Pancreas (tissue), 10 donors: ENCODE data around the gene SYTL1. TPM values are rescaled to one million over a fixed set of nuclear protein-coding genes. Genes with fewer than 3 reads are reported as not detected.

ENCODE experiments used
- ATAC-seq, 4 donors: fragments of 200-7000 bp; cut with Tn5 transposase; one replicate each; pipeline versions ENCODE4 v1.8.0 to v1.9.1; 2020; ENCODE audit warnings: mild to moderate bottlenecking in 4 of 4, moderate library complexity in 4 of 4
- DNase-seq, 6 donors: peaks; one replicate each; pipeline ENCODE4 v3.0.0-alpha.2; 2020
- FAIRE-seq: peaks from 2 replicates; lab custom pipeline; 2012; peaks lifted over from hg19 to GRCh38; lab: Jason Lieb, UNC
- H3K27ac ChIP-seq, 4 donors: fragments of 200-600 bp; sonication (generic); 1 replicate in 3 of 4; 2 replicates in 1 of 4; pipeline versions ENCODE4 v1.5.0 to v1.8.0; 2020
- H3K27me3 ChIP-seq, 4 donors: fragments of 200-600 bp; one replicate each; pipeline ENCODE4 v1.8.0; 2021
- H3K36me3 ChIP-seq, 3 donors: fragments of 200-600 bp; sonication (generic) in 1 of 3; one replicate each; pipeline versions ENCODE4 v1.5.0 to v1.8.0; 2020 to 2021
- H3K4me1 ChIP-seq, 3 donors: fragments of 200-600 bp; one replicate each; pipeline ENCODE4 v1.8.0; 2021
- H3K4me3 ChIP-seq, 4 donors: fragments of 200-600 bp; sonication (generic) in 2 of 4; one replicate each; pipeline versions ENCODE4 v1.5.0 to v1.8.0; 2020 to 2021
- H3K9me3 ChIP-seq, 4 donors: fragments of 200-600 bp; one replicate each; pipeline ENCODE4 v1.8.0; 2021
- WGBS, 2 donors: extraction: QIAGEN DNeasy Blood & Tissue Kit; methylation state at CpG; one replicate each; pipeline ENCODE4 v1.1.7; 2013; 5-methylcytosine and 5-hydroxymethylcytosine counted together
- intact Hi-C, 3 donors: fragments of 100-400 bp; cut with DNase I; formaldehyde crosslinking; loops; one replicate each; pipeline versions ENCODE4 v1.11.1 to v1.14.2; 2022
- polyA plus RNA-seq, 2 donors: library from polyadenylated mRNA; stranded (reverse); fragments of 200-250 nt; gene quantifications; one replicate each; pipeline ENCODE4 v1.2.3, GENCODE V29; 2013
- total RNA-seq, 6 donors: library from RNA; stranded (reverse); fragmentation: NEBNext Ultra II Directional in 4 of 6; extraction: Animal tissue kit (Norgen Biotek cat#: 25700) in 4 of 6; gene quantifications; one replicate each; pipeline versions ENCODE4 v1.2.1 to v1.2.4, GENCODE V29; 2021 to 2023
- TF ChIP-seq, protein P1 (sequence below), 4 donors: fragments of 200-600 bp; sonication (generic) in 3 of 4; IDR thresholded peaks; one replicate each; pipeline versions ENCODE4 v1.5.0 to v1.8.0; 2021; ENCODE audit warnings: antibody characterized with exemption in 4 of 4
- donor health status: healthy with polysubstance abuse.
- donor health status: DM: no; HTN: no; CAD: no; lungs with moderate emphysema.
- donor health status: DM: no; HTN: no; CAD: no.
- donor health status: control.
- donor health status: control.
- donor health status: Bipolar disorder and iron deficiency.
- donor health status: DM: yes; HTN: yes; CAD: no.
- donor health status: DM: no; HTN: no; CAD: no.
- donor health status: DM: no; HTN: no; CAD: no.
- donor health status: DM: yes; HTN: yes; CAD: no.

Gene SYTL1
- total and polyA plus RNA-seq, 8 donors, result 45.8 to 254 (median 107) TPM

DNA sequence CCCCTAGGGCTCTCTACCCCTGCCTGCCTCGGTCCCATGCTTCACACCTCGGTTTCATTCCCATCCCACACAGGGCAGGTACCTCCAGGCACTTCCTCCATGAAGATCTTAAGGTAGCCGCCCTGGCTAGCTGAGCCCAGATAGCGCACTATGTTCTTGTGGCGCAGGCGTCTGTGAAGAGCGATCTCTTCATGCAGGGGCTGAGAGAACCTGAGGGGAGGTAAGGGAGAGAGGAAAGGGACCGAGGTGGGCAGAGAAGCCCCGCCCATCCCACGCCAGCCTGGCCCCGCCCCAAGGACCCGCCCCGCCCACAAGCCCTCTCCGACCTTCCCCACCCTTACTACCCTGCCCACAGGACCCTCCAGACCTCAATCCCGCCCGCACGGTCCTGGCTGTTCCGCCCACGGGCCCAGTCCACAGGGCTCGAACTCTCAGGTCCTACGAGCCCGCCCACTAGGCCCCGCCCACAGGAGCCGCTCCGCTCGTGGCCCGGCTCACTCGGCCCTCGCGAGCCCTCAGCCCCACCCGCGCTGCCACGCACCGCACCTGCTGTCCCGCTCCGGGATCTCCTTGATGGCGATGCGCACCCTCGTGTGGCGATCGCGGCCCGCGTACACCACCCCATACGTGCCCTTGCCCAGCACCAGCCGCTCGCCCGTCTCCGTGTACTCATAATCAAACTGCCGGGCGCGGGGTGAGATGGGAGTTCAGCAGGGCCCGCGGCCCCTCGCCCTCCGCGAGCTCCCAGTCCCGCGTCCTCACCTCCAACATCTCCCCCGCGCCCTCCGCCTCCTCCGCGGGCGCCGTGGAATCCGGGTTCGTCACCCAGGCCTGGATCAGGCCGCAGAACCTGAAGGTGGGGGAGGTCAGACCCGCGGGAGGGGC is 18.6 kb downstream of the SYTL1 start:
- H3K4me1 ChIP-seq, result peaks cover 0 to 5% (median 4%) of the 10 kb centered on the region in 3 donors
- H3K36me3 ChIP-seq, result no peaks in the 10 kb centered on the region
- H3K4me3 ChIP-seq, result peak overlapping the region in 3 of 4 donors; percentile 20 to 40 (median 33)
- DNase-seq (peak in 3 of 6 donors; percentile 67 to 82 (median 73)), ATAC-seq (peak in 1 of 4 donors; percentile 24), FAIRE-seq (no peak)
- intact Hi-C loops, result no loop called here
- no peaks in the 10 kb centered on the region for H3K27me3 ChIP-seq
- TF ChIP-seq, protein P1, sequence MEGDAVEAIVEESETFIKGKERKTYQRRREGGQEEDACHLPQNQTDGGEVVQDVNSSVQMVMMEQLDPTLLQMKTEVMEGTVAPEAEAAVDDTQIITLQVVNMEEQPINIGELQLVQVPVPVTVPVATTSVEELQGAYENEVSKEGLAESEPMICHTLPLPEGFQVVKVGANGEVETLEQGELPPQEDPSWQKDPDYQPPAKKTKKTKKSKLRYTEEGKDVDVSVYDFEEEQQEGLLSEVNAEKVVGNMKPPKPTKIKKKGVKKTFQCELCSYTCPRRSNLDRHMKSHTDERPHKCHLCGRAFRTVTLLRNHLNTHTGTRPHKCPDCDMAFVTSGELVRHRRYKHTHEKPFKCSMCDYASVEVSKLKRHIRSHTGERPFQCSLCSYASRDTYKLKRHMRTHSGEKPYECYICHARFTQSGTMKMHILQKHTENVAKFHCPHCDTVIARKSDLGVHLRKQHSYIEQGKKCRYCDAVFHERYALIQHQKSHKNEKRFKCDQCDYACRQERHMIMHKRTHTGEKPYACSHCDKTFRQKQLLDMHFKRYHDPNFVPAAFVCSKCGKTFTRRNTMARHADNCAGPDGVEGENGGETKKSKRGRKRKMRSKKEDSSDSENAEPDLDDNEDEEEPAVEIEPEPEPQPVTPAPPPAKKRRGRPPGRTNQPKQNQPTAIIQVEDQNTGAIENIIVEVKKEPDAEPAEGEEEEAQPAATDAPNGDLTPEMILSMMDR (IDR thresholded peaks at IDR 0.05), result no peak
- WGBS, 2 donors, result 29 to 35% methylated on average over 59 to 71 of the region's 71 CpGs
- H3K9me3 ChIP-seq, result no peaks in the 10 kb centered on the region
- H3K27ac ChIP-seq, result no peak overlapping the region

DNA sequence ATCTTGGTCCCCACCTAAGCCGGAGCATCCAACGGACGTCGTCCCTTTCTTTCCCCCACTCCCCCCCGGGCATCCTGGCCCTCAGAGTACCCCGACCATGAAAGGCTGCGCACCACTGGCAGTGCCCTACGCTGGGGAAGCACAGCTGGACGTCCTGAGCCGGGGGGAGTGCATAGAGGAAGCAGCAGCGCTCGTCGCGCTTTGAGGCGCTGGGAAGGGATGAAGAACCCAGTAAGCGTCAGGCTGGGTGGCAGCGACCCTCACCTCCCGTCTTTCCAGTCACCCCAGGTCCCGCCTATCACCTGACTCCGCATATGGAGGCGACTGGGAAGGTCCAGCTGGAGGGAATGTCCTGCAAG is 19.2 kb downstream of the SYTL1 start:
- H3K9me3 ChIP-seq, result no peaks in the 10 kb centered on the region
- ATAC-seq (no peak), DNase-seq (no peak), FAIRE-seq (no peak)
- H3K27ac ChIP-seq, result no peak overlapping the region
- no peak overlapping the region for H3K4me3 ChIP-seq
- no peaks in the 10 kb centered on the region for H3K27me3 ChIP-seq
- no peaks in the 10 kb centered on the region for H3K36me3 ChIP-seq
- intact Hi-C loops, result no loop called here
- WGBS, 2 donors, result 83 to 87% methylated on average over 21 of the region's 21 CpGs
- TF ChIP-seq, protein P1 (IDR thresholded peaks at IDR 0.05), result no peak
- H3K4me1 ChIP-seq, result peaks cover 0 to 5% (median 4%) of the 10 kb centered on the region in 3 donors

DNA sequence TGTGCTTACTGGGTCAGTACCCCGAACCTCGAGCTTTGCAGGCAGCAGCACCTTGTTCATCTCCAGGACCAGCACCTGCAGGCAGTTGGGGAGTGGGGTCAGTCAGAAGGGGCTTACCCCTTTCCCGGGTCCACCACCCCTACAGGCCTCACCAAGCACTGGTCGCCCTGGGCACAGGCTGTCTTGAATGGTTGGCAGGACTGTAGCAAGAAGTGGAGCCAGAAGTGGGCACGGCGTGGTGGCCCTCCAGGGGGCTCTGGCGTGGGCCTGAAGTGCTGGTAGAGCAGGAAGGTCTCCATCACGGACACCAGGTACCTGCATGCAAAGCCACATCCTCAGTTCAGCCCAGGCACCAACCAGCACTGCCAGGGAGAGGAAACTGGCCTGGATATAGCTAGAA is 19.7 kb downstream of the SYTL1 start:
- peaks cover 0 to 5% (median 4%) of the 10 kb centered on the region in 3 donors for H3K4me1 ChIP-seq
- TF ChIP-seq, protein P1 (IDR thresholded peaks at IDR 0.05), result no peak
- no peak overlapping the region for H3K4me3 ChIP-seq
- intact Hi-C loops, result no loop called here
- H3K36me3 ChIP-seq, result no peaks in the 10 kb centered on the region
- H3K9me3 ChIP-seq, result no peaks in the 10 kb centered on the region
- ATAC-seq (no peak), FAIRE-seq (no peak), DNase-seq (no peak)
- WGBS, 2 donors, result 91 to 94% methylated on average over 8 of the region's 8 CpGs
- H3K27ac ChIP-seq, result no peak overlapping the region
- H3K27me3 ChIP-seq, result no peaks in the 10 kb centered on the region

DNA sequence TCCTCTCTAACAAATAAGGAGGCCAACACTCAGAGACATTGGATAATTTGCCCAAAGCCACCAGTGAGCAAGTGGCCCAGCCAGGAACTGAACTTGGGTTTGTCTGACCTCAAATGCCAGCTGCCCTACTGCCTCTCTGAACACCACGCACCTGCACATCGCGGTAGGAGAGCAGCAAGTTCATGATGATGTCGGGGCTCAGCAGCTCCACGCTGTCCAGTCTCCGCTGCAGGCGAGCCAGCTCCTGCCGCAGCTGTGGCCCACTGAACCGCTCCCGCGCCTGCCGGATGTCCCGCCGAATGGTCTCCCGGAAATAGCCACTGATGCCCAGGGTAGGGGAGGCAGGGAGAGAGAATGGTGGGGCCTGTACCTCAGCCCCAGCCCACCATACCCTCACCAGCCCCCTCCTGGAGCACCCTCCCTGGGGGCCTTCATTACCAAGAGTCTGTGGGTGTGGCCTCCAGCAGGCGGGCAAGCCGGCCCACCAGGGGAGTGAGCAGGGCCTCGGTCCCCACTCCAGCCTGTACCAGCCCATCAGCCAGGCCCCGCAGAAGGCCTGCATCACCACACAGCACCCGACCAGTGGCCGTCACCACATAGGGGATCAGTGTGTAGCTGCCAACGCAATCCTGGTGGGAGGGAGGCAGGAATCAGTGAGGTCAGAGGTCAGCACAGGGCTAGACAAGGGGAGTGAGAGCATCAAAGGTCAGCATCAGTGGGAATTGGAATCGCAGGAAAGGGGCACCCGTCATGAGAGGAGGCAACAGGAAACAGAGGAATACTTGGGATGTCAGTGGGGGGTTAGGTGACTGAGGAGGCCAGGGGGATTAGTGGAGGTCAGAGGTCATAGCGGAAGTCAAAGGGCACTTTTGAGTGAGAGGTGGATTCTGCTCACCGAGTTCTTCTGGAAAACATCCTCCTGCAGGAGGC is 22.2 kb downstream of the SYTL1 start:
- no peaks in the 10 kb centered on the region for H3K36me3 ChIP-seq
- no peaks in the 10 kb centered on the region for H3K27me3 ChIP-seq
- FAIRE-seq (no peak), ATAC-seq (no peak), DNase-seq (no peak)
- H3K4me1 ChIP-seq, result peaks cover 0 to 11% (median 4%) of the 10 kb centered on the region in 3 donors
- no peak overlapping the region for H3K27ac ChIP-seq
- no peaks in the 10 kb centered on the region for H3K9me3 ChIP-seq
- 90 to 92% methylated on average over 26 of the region's 26 CpGs for WGBS, 2 donors
- intact Hi-C loops, result no loop called here
- H3K4me3 ChIP-seq, result no peak overlapping the region
- TF ChIP-seq, protein P1 (IDR thresholded peaks at IDR 0.05), result no peak
